Forelimb muscle (tissue), 1 donor: Measurements from ENCODE around the gene P3H3. TPM values are rescaled to one million over a fixed set of nuclear protein-coding genes. Genes with fewer than 3 reads are reported as not detected.
"Not testable (repeated sequence)": the region's sequence is repeated elsewhere in the genome, so short reads cannot be mapped to it uniquely, and the experiment has no call there.

ENCODE experiments used
- DNase-seq: peaks from one replicate; pipeline ENCODE4 v3.0.0-alpha.2; 2013; ENCODE audit warnings: low read depth
- polyA plus RNA-seq: library from polyadenylated mRNA; unstranded; fragments of 120-200 nt; gene quantifications from one replicate; pipeline ENCODE4 v1.2.1, GENCODE V29; 2013; ENCODE audit not compliant: insufficient read length

The P3H3 gene
- polyA plus RNA-seq, 1 donor: 40.3 TPM

DNA sequence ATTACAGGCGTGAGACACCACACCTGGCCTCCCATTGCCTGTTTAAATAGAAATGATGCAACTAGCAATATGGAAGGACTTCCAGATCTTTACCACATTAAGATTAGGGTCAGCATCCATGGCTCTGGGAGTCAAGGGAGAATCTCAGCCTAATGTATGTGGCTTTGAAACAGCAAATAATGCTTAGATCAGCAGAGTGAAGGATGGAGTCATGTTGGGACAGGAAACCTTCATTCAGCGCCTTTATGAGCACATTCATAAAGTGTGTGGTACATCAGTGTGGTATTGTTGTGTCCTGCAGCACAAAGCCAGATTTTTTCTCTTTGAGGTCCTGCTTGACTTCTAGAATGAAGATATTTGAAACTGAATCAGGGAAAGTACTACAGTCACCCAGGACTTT is 60.2 kb downstream of the P3H3 start:
- no peak for DNase-seq

- not testable (repeated sequence) for DNase-seq
These were observed 60.6 kb downstream of the P3H3 start for GRCh38 chr12:6888794-6889193.

Other genes starting within 250 kb of the P3H3 start
- 158 TPM for gene CHD4, start 221.0 kb upstream of the P3H3 start, polyA plus RNA-seq
- 1.1 TPM for gene LPAR5, start 192.4 kb upstream of the P3H3 start, polyA plus RNA-seq
- 2.0 TPM for gene ACRBP, start 181.0 kb upstream of the P3H3 start, polyA plus RNA-seq
- 46.6 TPM for gene ING4, start 165.3 kb upstream of the P3H3 start, polyA plus RNA-seq
- gene ZNF384, start 139.0 kb upstream of the P3H3 start, polyA plus RNA-seq: 47.0 TPM
- 3.2 TPM for gene PIANP, start 127.6 kb upstream of the P3H3 start, polyA plus RNA-seq
- 63.3 TPM for gene COPS7A, start 104.4 kb upstream of the P3H3 start, polyA plus RNA-seq
- 130 TPM for gene MLF2, start 75.3 kb upstream of the P3H3 start, polyA plus RNA-seq
- 373 TPM for gene PTMS, start 62.0 kb upstream of the P3H3 start, polyA plus RNA-seq
- gene LAG3, start 55.9 kb upstream of the P3H3 start, polyA plus RNA-seq: 0.70 TPM
- gene CD4, start 38.9 kb upstream of the P3H3 start, polyA plus RNA-seq: 5.6 TPM
- gene GPR162, start 6.6 kb upstream of the P3H3 start, polyA plus RNA-seq: 16.8 TPM
- 32.4 TPM for gene GNB3, start 12.5 kb downstream of the P3H3 start, polyA plus RNA-seq
- gene CDCA3, start 22.9 kb downstream of the P3H3 start, polyA plus RNA-seq: 17.5 TPM
- 62.2 TPM for gene USP5, start 23.7 kb downstream of the P3H3 start, polyA plus RNA-seq
- gene TPI1, start 39.1 kb downstream of the P3H3 start, polyA plus RNA-seq: 1,115 TPM
- gene SPSB2, start 44.9 kb downstream of the P3H3 start, polyA plus RNA-seq: 8.9 TPM
- gene LRRC23, start 76.4 kb downstream of the P3H3 start, polyA plus RNA-seq: 10.5 TPM
- 6.1 TPM for gene ENO2, start 86.2 kb downstream of the P3H3 start, polyA plus RNA-seq
- 70.4 TPM for gene ATN1, start 99.6 kb downstream of the P3H3 start, polyA plus RNA-seq
- gene RNU7-1, start 115.4 kb downstream of the P3H3 start, polyA plus RNA-seq: not detected
- 155 TPM for gene C12orf57, start 115.6 kb downstream of the P3H3 start, polyA plus RNA-seq
- gene PTPN6, start 122.9 kb downstream of the P3H3 start, polyA plus RNA-seq: 5.0 TPM
- 304 TPM for gene PHB2, start 142.3 kb downstream of the P3H3 start, polyA plus RNA-seq
- gene EMG1, start 142.5 kb downstream of the P3H3 start, polyA plus RNA-seq: 28.8 TPM
- 20.1 TPM for gene LPCAT3, start 190.1 kb downstream of the P3H3 start, polyA plus RNA-seq
- 66.4 TPM for gene C1S, start 232.3 kb downstream of the P3H3 start, polyA plus RNA-seq